Testis (tissue), 3 donors: ENCODE results near the gene LRFN2. TPM values are rescaled to one million over a fixed set of nuclear protein-coding genes. Genes with fewer than 3 reads are reported as not detected.

Source experiments
- DNase-seq: peaks from one replicate; pipeline ENCODE4 v3.0.0-alpha.2; 2019
- H3K27ac ChIP-seq, 2 donors: fragments of 200-600 bp; sonication (generic); one replicate each; pipeline ENCODE4 v1.5.1; 2019
- H3K27me3 ChIP-seq: fragments of 200-600 bp; sonication (generic); one replicate; pipeline ENCODE4 v1.5.1; 2019
- H3K36me3 ChIP-seq: fragments of 200-600 bp; sonication (generic); one replicate; pipeline ENCODE4 v1.5.1; 2017; ENCODE audit warnings: low read depth; ENCODE audit errors: missing control alignments
- H3K4me1 ChIP-seq: fragments of 200-600 bp; sonication (generic); one replicate; pipeline ENCODE4 v1.5.1; 2019
- H3K4me3 ChIP-seq, 2 donors: fragments of 200-600 bp; sonication (generic); one replicate each; pipeline ENCODE4 v1.5.1; 2017 to 2019
- H3K9me3 ChIP-seq: fragments of 200-600 bp; sonication (generic); one replicate; pipeline ENCODE4 v1.5.1; 2017
- CTCF ChIP-seq, 3 experiments: fragments of 450-650 bp in 2 of 3; fragments of 200-600 bp in 1 of 3; sonication (generic) in 1 of 3; IDR thresholded peaks; one replicate each; pipeline ENCODE4 v1.5.1; 2016 to 2019; ENCODE audit warnings: antibody characterized with exemption in 3 of 3, mild to moderate bottlenecking in 2 of 3, moderate library complexity in 1 of 3
- POLR2A ChIP-seq: fragments of 450-650 bp; IDR thresholded peaks from one replicate; pipeline ENCODE4 v1.6.1; 2017; ENCODE audit warnings: antibody characterized with exemption, mild to moderate bottlenecking, moderate library complexity
- WGBS, 2 donors: methylation state at CpG; one replicate each; pipeline ENCODE4 v1.1.5; 2018; 5-methylcytosine and 5-hydroxymethylcytosine counted together
- intact Hi-C: fragments of 100-400 bp; cut with DNase I; formaldehyde crosslinking; loops from one replicate; pipeline ENCODE4 v1.15.1; 2023; ENCODE audit warnings: low total_unique reads
- polyA plus RNA-seq: library from polyadenylated mRNA; stranded (reverse); fragments of 350-450 nt; fragmentation: Illumina TruSeq; extraction: RNeasy Lipid Tissue Mini Kit (QIAGEN cat#74804); gene quantifications from one replicate; pipeline ENCODE4 v1.2.3, GENCODE V29; 2014; ENCODE audit warnings: low read depth, low replicate concordance; ENCODE audit not compliant: insufficient read depth
- total RNA-seq, 2 donors: library from RNA; depleted of rRNA; stranded (reverse); fragments of >200 nt; gene quantifications; one replicate each; pipeline ENCODE4 v1.2.3, GENCODE V29; 2016

LRFN2 gene
- total and polyA plus RNA-seq, 3 donors from 2014 or later, result 1.1 to 3.3 (median 1.6) TPM

- H3K27ac ChIP-seq, result no peak overlapping the region
- H3K4me3 ChIP-seq, result no peak overlapping the region
- DNase-seq, result no peak
- H3K36me3 ChIP-seq, result no peaks in the 10 kb centered on the region
- no peaks in the 10 kb centered on the region for H3K9me3 ChIP-seq
- TF ChIP-seq POLR2A, result no peak
- no peak for TF ChIP-seq CTCF (IDR thresholded peaks at IDR 0.05)
- no peaks in the 10 kb centered on the region for H3K4me1 ChIP-seq
- intact Hi-C loops, result no loop called here
- 73 to 80% methylated on average over 6 of the region's 6 CpGs for WGBS, 2 donors
- no peaks in the 10 kb centered on the region for H3K27me3 ChIP-seq
Measured at GRCh38 chr6:40398810-40399477, 188.2 kb downstream of the LRFN2 start.

DNA sequence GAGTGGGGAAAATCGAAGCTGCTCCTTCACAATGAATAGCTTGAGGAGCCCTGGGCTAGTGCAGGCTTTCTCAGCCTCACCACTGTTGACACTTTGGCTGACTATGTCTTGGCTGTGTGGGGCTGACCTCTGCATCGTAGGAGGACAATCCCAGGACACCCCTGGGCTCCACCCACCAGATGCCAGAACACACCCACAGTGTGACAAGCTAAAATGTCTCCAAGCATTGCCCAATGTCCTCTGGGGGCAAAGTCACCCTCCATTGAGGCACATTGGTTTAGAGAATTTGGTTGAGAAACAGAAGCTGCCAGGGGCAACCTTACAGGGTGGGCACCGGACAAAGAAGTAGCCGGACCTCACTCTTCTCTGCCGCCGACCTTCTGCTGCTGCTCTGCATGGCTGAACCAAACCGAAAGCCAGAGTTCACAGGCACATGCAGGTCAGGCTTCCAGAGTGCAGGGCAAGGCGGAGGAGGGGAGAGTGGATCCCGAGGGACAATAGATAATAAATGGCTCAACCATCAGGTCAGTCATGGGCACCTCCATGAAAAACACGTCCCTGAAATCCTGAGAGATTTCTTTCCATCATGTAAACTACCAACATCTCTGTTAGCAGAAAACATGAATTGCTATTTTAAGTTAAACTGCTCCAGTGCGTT, 189.0 kb downstream of the LRFN2 start:
- TF ChIP-seq CTCF (IDR thresholded peaks at IDR 0.05), result no peak
- TF ChIP-seq POLR2A, result no peak
- Histone ChIP-seq H3K4me1 (no peaks in the 10 kb centered on the region), H3K27ac (no peak overlapping the region), H3K36me3 (no peaks in the 10 kb centered on the region), H3K27me3 (no peaks in the 10 kb centered on the region), H3K9me3 (no peaks in the 10 kb centered on the region), H3K4me3 (no peak overlapping the region)
- intact Hi-C loops, result no loop called here
- no peak for DNase-seq
- 73 to 84% methylated on average over 11 of the region's 11 CpGs for WGBS, 2 donors

- intact Hi-C loops, result no loop called here
- Histone ChIP-seq H3K9me3 (no peaks in the 10 kb centered on the region), H3K4me1 (no peaks in the 10 kb centered on the region), H3K4me3 (no peak overlapping the region), H3K27ac (no peak overlapping the region), H3K36me3 (no peaks in the 10 kb centered on the region), H3K27me3 (no peaks in the 10 kb centered on the region)
- no peak for DNase-seq
- 79 to 89% methylated on average over 6 of the region's 6 CpGs for whole genome bisulfite sequencing, 2 donors
- TF ChIP-seq POLR2A, result no peak
- TF ChIP-seq CTCF (IDR thresholded peaks at IDR 0.05), result no peak
Measured at GRCh38 chr6:40397287-40398033, 189.7 kb downstream of the LRFN2 start.

DNA sequence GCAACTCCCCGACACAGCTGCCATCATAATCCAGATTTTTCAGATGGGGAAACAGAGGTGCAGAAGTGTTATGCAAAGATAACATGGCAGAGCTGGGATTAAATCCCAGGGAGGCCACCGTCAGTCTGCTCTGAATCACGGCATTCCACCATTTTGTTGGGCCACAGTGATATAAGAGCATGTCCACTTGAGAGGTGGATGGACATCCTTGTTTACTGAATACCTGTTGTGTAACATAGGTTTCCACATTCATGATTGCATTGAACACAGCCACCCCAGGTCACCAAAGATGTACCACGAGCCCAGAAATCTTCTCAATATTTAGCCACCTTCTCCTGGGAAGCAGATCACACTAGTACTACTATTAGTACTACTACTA, 191.5 kb downstream of the LRFN2 start:
- DNase-seq, result no peak
- no peaks in the 10 kb centered on the region for H3K27me3 ChIP-seq
- no peaks in the 10 kb centered on the region for H3K36me3 ChIP-seq
- whole genome bisulfite sequencing, 2 donors, result 75 to 90% methylated on average over 4 of the region's 4 CpGs
- H3K27ac ChIP-seq, result no peak overlapping the region
- no peaks in the 10 kb centered on the region for H3K4me1 ChIP-seq
- intact Hi-C loops, result no loop called here
- H3K9me3 ChIP-seq, result no peaks in the 10 kb centered on the region
- no peak overlapping the region for H3K4me3 ChIP-seq
- TF ChIP-seq CTCF (IDR thresholded peaks at IDR 0.05) (no peak), POLR2A (no peak)
